ENCODE measurements around the gene DENND4C. TPM values are rescaled to one million over a fixed set of nuclear protein-coding genes. Genes with fewer than 3 reads are reported as not detected.
A peak's percentile ranks its signal among the peaks of the same experiment; 100 is the strongest.

DENND4C gene
- total RNA-seq, 1 experiment from 2014 or later: 26.6 TPM

GRCh38 chr9:19181561-19181960, 48.9 kb upstream of the DENND4C start:
- no peaks in the 10 kb centered on the region for H3K79me2 ChIP-seq (ENCODE audit: insufficient read depth, low read length)
- no peak overlapping the region for H3K9ac ChIP-seq (ENCODE audit: extremely low read depth, insufficient read length, low read length)
- H3K23me2 ChIP-seq (ENCODE audit: insufficient read length, low read depth, low read length, poor library complexity, severe bottlenecking): no peaks in the 10 kb centered on the region
- H4K8ac ChIP-seq (replicated peaks; ENCODE audit: insufficient read length, low read depth, low read length): no peak overlapping the region
- H2BK20ac ChIP-seq (ENCODE audit: low read depth, low read length, poor library complexity, severe bottlenecking): no peak overlapping the region
- H3K4me2 ChIP-seq (ENCODE audit: insufficient read depth, insufficient read length, low read length): no peak overlapping the region
- DNase-seq: no peak
- H3K14ac ChIP-seq (ENCODE audit: insufficient read depth, low read length): no peak overlapping the region
- no peak overlapping the region for H3K27ac ChIP-seq (ENCODE audit: insufficient read length, low read depth, low read length)
- H3K18ac ChIP-seq (ENCODE audit: insufficient read length, low read depth, low read length): no peak overlapping the region
- no peaks in the 10 kb centered on the region for H3K79me1 ChIP-seq (ENCODE audit: insufficient read depth, low read depth, low read length, poor library complexity, severe bottlenecking)
- no peak overlapping the region for H2BK12ac ChIP-seq (ENCODE audit: insufficient read length, low read depth, low read length)
- no peak overlapping the region for H2BK15ac ChIP-seq (ENCODE audit: low read depth, low read length)
- Mint-ChIP-seq H3K27me3 (ENCODE audit: low read depth) (no peaks in the 10 kb centered on the region), H3K4me1 (peaks cover 6 to 7% of the 10 kb centered on the region in 2 experiments), H3K27ac (peak overlapping the region in 1 of 3 experiments; percentile 92; a peak in 1 of 7 replicates), H3K4me3 (no peak overlapping the region), H3K9me3 (no peaks in the 10 kb centered on the region), H3K36me3 (ENCODE audit: insufficient read depth in 1 of 3, low read depth in 3 of 3) (no peaks in the 10 kb centered on the region)
- H3K4me1 ChIP-seq (ENCODE audit: insufficient read depth, low read length): no peaks in the 10 kb centered on the region; the same call in 1 of the 2 replicates
- no peak overlapping the region for H4K5ac ChIP-seq (ENCODE audit: insufficient read length, low read depth, low read length)
- H4K91ac ChIP-seq (ENCODE audit: insufficient read length, low read depth, low read length): no peak overlapping the region
- H3K23ac ChIP-seq (ENCODE audit: insufficient read length, low read depth, low read length): no peak overlapping the region
- no peak overlapping the region for H2AFZ ChIP-seq (ENCODE audit: low read length)
- no peak overlapping the region for H2AK5ac ChIP-seq (ENCODE audit: insufficient read length, low read length)
- TF ChIP-seq, protein P1, sequence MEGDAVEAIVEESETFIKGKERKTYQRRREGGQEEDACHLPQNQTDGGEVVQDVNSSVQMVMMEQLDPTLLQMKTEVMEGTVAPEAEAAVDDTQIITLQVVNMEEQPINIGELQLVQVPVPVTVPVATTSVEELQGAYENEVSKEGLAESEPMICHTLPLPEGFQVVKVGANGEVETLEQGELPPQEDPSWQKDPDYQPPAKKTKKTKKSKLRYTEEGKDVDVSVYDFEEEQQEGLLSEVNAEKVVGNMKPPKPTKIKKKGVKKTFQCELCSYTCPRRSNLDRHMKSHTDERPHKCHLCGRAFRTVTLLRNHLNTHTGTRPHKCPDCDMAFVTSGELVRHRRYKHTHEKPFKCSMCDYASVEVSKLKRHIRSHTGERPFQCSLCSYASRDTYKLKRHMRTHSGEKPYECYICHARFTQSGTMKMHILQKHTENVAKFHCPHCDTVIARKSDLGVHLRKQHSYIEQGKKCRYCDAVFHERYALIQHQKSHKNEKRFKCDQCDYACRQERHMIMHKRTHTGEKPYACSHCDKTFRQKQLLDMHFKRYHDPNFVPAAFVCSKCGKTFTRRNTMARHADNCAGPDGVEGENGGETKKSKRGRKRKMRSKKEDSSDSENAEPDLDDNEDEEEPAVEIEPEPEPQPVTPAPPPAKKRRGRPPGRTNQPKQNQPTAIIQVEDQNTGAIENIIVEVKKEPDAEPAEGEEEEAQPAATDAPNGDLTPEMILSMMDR (conservative IDR thresholded peaks at IDR 0.05): no peak
- H3T11ph ChIP-seq (ENCODE audit: low read length): no peak overlapping the region
- H3K27me3 ChIP-seq (ENCODE audit: insufficient read depth, low read length): no peaks in the 10 kb centered on the region
- H3K56ac ChIP-seq (ENCODE audit: insufficient read length, low read depth, low read length): no peak overlapping the region
- H2BK5ac ChIP-seq (ENCODE audit: insufficient read length, low read length): no peak overlapping the region
- no CpG with 5 or more reads among the region's 5 CpGs for WGBS (ENCODE audit: extremely low coverage, insufficient read length, low lambda C conversion rate)
- no peaks in the 10 kb centered on the region for H3K9me3 ChIP-seq (ENCODE audit: control insufficient read depth, low read depth, low read length)
- no peak overlapping the region for H2BK120ac ChIP-seq (ENCODE audit: low read depth, low read length, poor library complexity, severe bottlenecking)
- H3K4ac ChIP-seq (ENCODE audit: low read depth, low read length): no peak overlapping the region
- H4K20me1 ChIP-seq (ENCODE audit: control insufficient read depth, insufficient read depth, insufficient read length): no peaks in the 10 kb centered on the region

All from H9 (cell line).